Mesendoderm (in vitro differentiated cells): Measurements from ENCODE around the gene F13A1. TPM values are rescaled to one million over a fixed set of nuclear protein-coding genes. Genes with fewer than 3 reads are reported as not detected.

Experiments used
- small RNA-seq: library from polyadenylated mRNA; stranded (forward); fragments of <200 nt; extraction: miRNeasy Mini kit (QIAGEN cat#:217004); gene quantifications from one replicate; pipeline ENCODE3, GENCODE V24; 2013; ENCODE audit not compliant: insufficient read depth

F13A1 gene

Small RNA genes lying within 50 kb of the gene (small RNA-seq; reads per million reads assigned to genes)
- not detected for gene MIR7853
